Activated B cell treated with CpG ODN at 0.5 μM for 24 hours (primary cell): Measurements from ENCODE around the gene WASF2. TPM values are rescaled to one million over a fixed set of nuclear protein-coding genes. Genes with fewer than 3 reads are reported as not detected.

Experiments used
- ATAC-seq: fragments of 200-7000 bp; cut with Tn5 transposase; one replicate; pipeline ENCODE4 v1.10.0; 2021; ENCODE audit warnings: low read depth, mild to moderate bottlenecking, moderate library complexity
- CTCF ChIA-PET: fragments of 350-600 bp; sonication (Branson Sonifier 250); formaldehyde crosslinking; loops from one replicate; lab custom pipeline; 2021; ENCODE audit warnings: antibody characterized with exemption; lab: Charles Lee
- POLR2A ChIA-PET: fragments of 350-600 bp; sonication (Branson Sonifier 250); formaldehyde crosslinking; loops from one replicate; lab custom pipeline; 2021; ENCODE audit warnings: antibody characterized with exemption; lab: Charles Lee
- DNase-seq: peaks from one replicate; pipeline ENCODE4 v3.0.0; 2022
- H3K27ac Mint-ChIP-seq: one replicate; pipeline ENCODE4 v1.8.0; 2020; ENCODE audit warnings: mixed read lengths
- H3K27me3 Mint-ChIP-seq: one replicate; pipeline ENCODE4 v1.8.0; 2021; ENCODE audit warnings: mixed read lengths
- H3K36me3 Mint-ChIP-seq: one replicate; pipeline ENCODE4 v1.8.0; 2021; ENCODE audit warnings: low read depth, mixed read lengths
- H3K4me1 Mint-ChIP-seq: one replicate; pipeline ENCODE4 v1.8.0; 2021; ENCODE audit warnings: mixed read lengths
- H3K4me3 Mint-ChIP-seq: one replicate; pipeline ENCODE4 v1.8.0; 2020; ENCODE audit warnings: mild to moderate bottlenecking, mixed read lengths
- H3K9me3 Mint-ChIP-seq: one replicate; pipeline ENCODE4 v1.8.0; 2020; ENCODE audit warnings: mixed read lengths
- CTCF ChIP-seq: fragments of 200-600 bp; IDR thresholded peaks from one replicate; pipeline ENCODE4 v1.8.0; 2022; ENCODE audit warnings: antibody characterized with exemption, mild to moderate bottlenecking
- intact Hi-C: fragments of 100-400 bp; cut with micrococcal nuclease; formaldehyde crosslinking; loops from one replicate; pipeline ENCODE4 v1.15.1; 2024
- total RNA-seq: library from RNA; stranded (reverse); gene quantifications from 2 replicates; pipeline ENCODE4 v1.2.3, GENCODE V29; 2022

The WASF2 gene
- total RNA-seq, 1 donor from 2014 or later = 137 TPM

GRCh38 chr1:27525296-27526272 lies 35.6 kb upstream of the WASF2 start:
- CTCF ChIA-PET = interaction anchor here (1.2 to 2.5 kb wide), 3 partner anchors 31 to 144 kb away, joined by 3 to 11 read pairs (median 7); no protein-coding TSS in a partner anchor
- H3K4me3 Mint-ChIP-seq = peak overlapping the region; percentile 41

GRCh38 chr1:27523337-27524020 lies 33.5 kb upstream of the WASF2 start:
- ATAC-seq (no peak), DNase-seq (peak; percentile 19)
- Mint-ChIP-seq H3K4me1 (peaks cover 64% of the 10 kb centered on the region), H3K36me3 (no peaks in the 10 kb centered on the region), H3K27me3 (no peaks in the 10 kb centered on the region), H3K27ac (peak overlapping the region; percentile 43), H3K9me3 (no peaks in the 10 kb centered on the region), H3K4me3 (no peak overlapping the region)
- POLR2A ChIA-PET = interaction anchor here (1.1 kb wide), 1 partner anchor 15 kb away, joined by 3 read pairs; no protein-coding TSS in a partner anchor
- TF ChIP-seq CTCF = no peak
- CTCF ChIA-PET = interaction anchor here (0.8 kb wide), 1 partner anchor 83 kb away, joined by 3 read pairs; no protein-coding TSS in a partner anchor
- intact Hi-C loops = loop anchor here (5.0 kb wide), 1 partner anchor 34 kb away; no protein-coding TSS in a partner anchor

More at GRCh38 chr1:27525296-27526272, 35.6 kb upstream of the WASF2 start:
- intact Hi-C loops = loop anchor here (1.0 to 5.0 kb wide), 3 partner anchors 35 to 109 kb away; partner anchors contain the start of gene WASF2
- DNase-seq (peak; percentile 51), ATAC-seq (peak; percentile 64)
- TF ChIP-seq CTCF = no peak
- no peaks in the 10 kb centered on the region for H3K36me3 Mint-ChIP-seq
- no peaks in the 10 kb centered on the region for H3K9me3 Mint-ChIP-seq
- H3K4me1 Mint-ChIP-seq = peaks cover 76% of the 10 kb centered on the region
- POLR2A ChIA-PET = interaction anchor here (0.5 to 2.5 kb wide), 16 partner anchors 20 to 137 kb away, joined by 3 to 16 read pairs (median 4); no protein-coding TSS in a partner anchor
- H3K27me3 Mint-ChIP-seq = no peaks in the 10 kb centered on the region
- peak overlapping the region; percentile 79 for H3K27ac Mint-ChIP-seq

GRCh38 chr1:27522432-27523336 lies 32.7 kb upstream of the WASF2 start:
- DNase-seq = no peak
- Mint-ChIP-seq H3K4me1 (peaks cover 61% of the 10 kb centered on the region), H3K9me3 (no peaks in the 10 kb centered on the region), H3K4me3 (no peak overlapping the region), H3K36me3 (no peaks in the 10 kb centered on the region), H3K27ac (no peak overlapping the region), H3K27me3 (no peaks in the 10 kb centered on the region)
- POLR2A ChIA-PET = no interaction called here
- intact Hi-C loops = loop anchor here (5.0 kb wide), 1 partner anchor 35 kb away; no protein-coding TSS in a partner anchor
- CTCF ChIA-PET = interaction anchor here (0.8 kb wide), 1 partner anchor 84 kb away, joined by 3 read pairs; no protein-coding TSS in a partner anchor
- ATAC-seq = no peak
- no peak for TF ChIP-seq CTCF

- peaks cover 57% of the 10 kb centered on the region for H3K4me1 Mint-ChIP-seq
- no peak overlapping the region for H3K27ac Mint-ChIP-seq
- TF ChIP-seq CTCF = no peak
- ChIA-PET CTCF (interaction anchor here (0.9 kb wide), 1 partner anchor 105 kb away, joined by 3 read pairs; no protein-coding TSS in a partner anchor), POLR2A (no interaction called here)
- peak overlapping the region; percentile 16 for H3K4me3 Mint-ChIP-seq
- H3K27me3 Mint-ChIP-seq = no peaks in the 10 kb centered on the region
- DNase-seq = no peak
- ATAC-seq = no peak
- no peaks in the 10 kb centered on the region for H3K9me3 Mint-ChIP-seq
- intact Hi-C loops = loop anchor here (5.0 kb wide), 1 partner anchor 35 kb away; no protein-coding TSS in a partner anchor
- no peaks in the 10 kb centered on the region for H3K36me3 Mint-ChIP-seq
These were observed 32.0 kb upstream of the WASF2 start for GRCh38 chr1:27521861-27522431.
